HEK293T (cell line): ENCODE data around the gene CDCA4.

Experiments
- CTCF ChIA-PET: fragments of 350-600 bp; formaldehyde crosslinking; extraction: SDS; loops from one replicate; lab custom pipeline; 2021; ENCODE audit warnings: antibody characterized with exemption, inconsistent platforms; lab: Yijun Ruan, JAX
- POLR2A ChIA-PET: fragments of 350-600 bp; formaldehyde crosslinking; extraction: SDS; loops from one replicate; lab custom pipeline; 2020; ENCODE audit warnings: antibody characterized with exemption, inconsistent platforms; lab: Yijun Ruan, JAX
- DNase-seq: peaks from one replicate; pipeline ENCODE4 v3.0.0; 2012; ENCODE audit warnings: mixed read lengths; ENCODE audit errors: extremely low spot score
- ARNT ChIP-seq: fragments of 450-650 bp; IDR thresholded peaks from 2 replicates; pipeline ENCODE4 v1.6.1; 2017; ENCODE audit warnings: mild to moderate bottlenecking
- BHLHE40 ChIP-seq: fragments of 450-650 bp; IDR thresholded peaks from 2 replicates; pipeline ENCODE4 v1.6.1; 2016; ENCODE audit warnings: mild to moderate bottlenecking, moderate library complexity, borderline replicate concordance
- CTBP1 ChIP-seq: fragments of 450-650 bp; IDR thresholded peaks from 2 replicates; pipeline ENCODE4 v1.6.1; 2016; ENCODE audit warnings: borderline replicate concordance
- ELF4 ChIP-seq: fragments of 450-650 bp; IDR thresholded peaks from 2 replicates; pipeline ENCODE4 v1.6.1; 2017; ENCODE audit warnings: antibody characterized with exemption
- FOXA1 ChIP-seq: fragments of 450-650 bp; IDR thresholded peaks from 2 replicates; pipeline ENCODE4 v1.6.1; 2016; ENCODE audit warnings: mild to moderate bottlenecking
- FOXK2 ChIP-seq: fragments of 450-650 bp; IDR thresholded peaks from 2 replicates; pipeline ENCODE4 v1.6.1; 2016; ENCODE audit warnings: mild to moderate bottlenecking
- FOXM1 ChIP-seq: fragments of 450-650 bp; IDR thresholded peaks from 2 replicates; pipeline ENCODE4 v1.6.1; 2017; ENCODE audit warnings: mild to moderate bottlenecking, borderline replicate concordance
- L3MBTL2 ChIP-seq: fragments of 450-650 bp; conservative IDR thresholded peaks from 2 replicates; pipeline ENCODE4 v1.6.1; 2016; ENCODE audit warnings: mild to moderate bottlenecking
- LEF1 ChIP-seq: fragments of 450-650 bp; IDR thresholded peaks from 2 replicates; pipeline ENCODE4 v1.6.1; 2017; ENCODE audit warnings: mild to moderate bottlenecking, borderline replicate concordance
- NFRKB ChIP-seq: fragments of 450-650 bp; IDR thresholded peaks from 2 replicates; pipeline ENCODE4 v1.6.1; 2016; ENCODE audit warnings: mild to moderate bottlenecking, moderate library complexity
- PKNOX1 ChIP-seq: fragments of 450-650 bp; IDR thresholded peaks from 2 replicates; pipeline ENCODE4 v1.6.1; 2016
- SP1 ChIP-seq: fragments of 450-650 bp; IDR thresholded peaks from 2 replicates; pipeline ENCODE4 v1.6.1; 2017
- SUZ12 ChIP-seq: fragments of 450-650 bp; IDR thresholded peaks from 2 replicates; pipeline ENCODE4 v1.6.1; 2016; ENCODE audit warnings: mild to moderate bottlenecking
- TARDBP ChIP-seq: fragments of 450-650 bp; IDR thresholded peaks from 2 replicates; pipeline ENCODE4 v1.6.1; 2016
- ZNF384 ChIP-seq: fragments of 450-650 bp; IDR thresholded peaks from 2 replicates; pipeline ENCODE4 v1.6.1; 2016

CDCA4 gene

GRCh38 chr14:105011312-105011990, 9.4 kb downstream of the CDCA4 start:
- ChIA-PET POLR2A (interaction anchor here (0.8 to 1.2 kb wide), 3 partner anchors 9 to 27 kb away, joined by 3 to 4 read pairs (median 3); partner anchors contain the start of gene CDCA4), CTCF (no interaction called here)
- no peak for TF ChIP-seq FOXA1
- no peak for TF ChIP-seq PKNOX1
- TF ChIP-seq ARNT, result no peak
- no peak for TF ChIP-seq LEF1
- no peak for DNase-seq

GRCh38 chr14:105010891-105011291, 10.0 kb downstream of the CDCA4 start:
- DNase-seq, result no peak
- TF ChIP-seq TARDBP, result no peak
- no peak for TF ChIP-seq FOXK2
- no peak for TF ChIP-seq ARNT
- TF ChIP-seq ZNF384, result no peak
- no peak for TF ChIP-seq FOXM1
- TF ChIP-seq PKNOX1, result no peak
- no peak for TF ChIP-seq L3MBTL2
- TF ChIP-seq FOXA1, result no peak
- no peak for TF ChIP-seq BHLHE40
- TF ChIP-seq LEF1, result no peak
- CTCF ChIA-PET, result no interaction called here
- POLR2A ChIA-PET, result interaction anchor here (0.8 to 1.1 kb wide), 2 partner anchors 10 to 27 kb away, joined by 3 to 4 read pairs; partner anchors contain the start of gene CDCA4

GRCh38 chr14:105010106-105010505, 10.8 kb downstream of the CDCA4 start:
- no peak for TF ChIP-seq ARNT
- no peak for DNase-seq
- CTCF ChIA-PET, result no interaction called here
- POLR2A ChIA-PET, result no interaction called here

- POLR2A ChIA-PET, result interaction anchor here (1.0 kb wide), 1 partner anchor 13 kb away, joined by 3 read pairs; no protein-coding TSS in a partner anchor
- CTCF ChIA-PET, result interaction anchor here (0.9 kb wide), 1 partner anchor 36 kb away, joined by 3 read pairs; no protein-coding TSS in a partner anchor
- DNase-seq, result no peak
- TF ChIP-seq FOXM1 (no peak), CTBP1 (no peak), ELF4 (no peak), L3MBTL2 (no peak), ARNT (no peak), SUZ12 (no peak), BHLHE40 (no peak), LEF1 (no peak), FOXK2 (no peak), TARDBP (no peak), ZNF384 (no peak), PKNOX1 (no peak), NFRKB (no peak), FOXA1 (no peak), SP1 (no peak)
Observed at GRCh38 chr14:105007593-105008264, 13.2 kb downstream of the CDCA4 start.

- DNase-seq, result no peak
- TF ChIP-seq FOXA1 (no peak), PKNOX1 (no peak), ELF4 (no peak), ARNT (no peak), CTBP1 (no peak), FOXM1 (no peak), FOXK2 (no peak), L3MBTL2 (no peak), ZNF384 (no peak)
- POLR2A ChIA-PET, result interaction anchor here (1.0 to 3.9 kb wide), 2 partner anchors 12 to 13 kb away, joined by 3 to 29 read pairs; partner anchors contain the start of gene CDCA4
- CTCF ChIA-PET, result interaction anchor here (0.9 to 1.6 kb wide), 2 partner anchors 37 to 39 kb away, joined by 3 to 6 read pairs; no protein-coding TSS in a partner anchor
Observed at GRCh38 chr14:105006831-105007592, 13.9 kb downstream of the CDCA4 start.
